PFSK-1 (cell line): ENCODE measurements around the gene SLC44A5.

Experiments
- FOXP2 ChIP-seq: optimal IDR thresholded peaks from 2 replicates; pipeline ENCODE3; 2011; ENCODE audit warnings: borderline replicate concordance, control low read depth, inconsistent platforms; ENCODE audit not compliant: insufficient read depth; ENCODE audit errors: extremely low read length, extremely low read depth
- POLR2AphosphoS5 ChIP-seq: IDR thresholded peaks from 2 replicates; pipeline ENCODE4 v1.6.1; 2012; ENCODE audit warnings: low read depth, mild to moderate bottlenecking, control low read depth, low read length, moderate library complexity
- REST ChIP-seq, 2 experiments: IDR thresholded peaks; 2 replicates each; pipeline versions ENCODE4 v1.6.1 to v1.8.0; 2011 to 2012; ENCODE audit warnings: low read depth in 2 of 2, low read length in 2 of 2, control low read depth in 1 of 2, inconsistent platforms in 1 of 2, mild to moderate bottlenecking in 1 of 2, moderate library complexity in 1 of 2; ENCODE audit not compliant: insufficient read depth in 1 of 2
- SIN3A ChIP-seq: IDR thresholded peaks from 2 replicates; pipeline ENCODE4 v1.6.1; 2012; ENCODE audit warnings: mild to moderate bottlenecking, low read length, moderate library complexity, borderline replicate concordance; ENCODE audit not compliant: insufficient read depth
- TAF1 ChIP-seq: IDR thresholded peaks from 2 replicates; pipeline ENCODE4 v1.6.1; 2012; ENCODE audit warnings: low read length, control low read depth, borderline replicate concordance; ENCODE audit not compliant: insufficient read depth

The SLC44A5 gene

GRCh38 chr1:75438355-75438754 is 172.6 kb downstream of the SLC44A5 start:
- TF ChIP-seq REST (IDR thresholded peaks at IDR 0.05; ENCODE audit: insufficient read depth in 1 of 2, low read depth in 2 of 2, low read length in 2 of 2): no peak

DNA sequence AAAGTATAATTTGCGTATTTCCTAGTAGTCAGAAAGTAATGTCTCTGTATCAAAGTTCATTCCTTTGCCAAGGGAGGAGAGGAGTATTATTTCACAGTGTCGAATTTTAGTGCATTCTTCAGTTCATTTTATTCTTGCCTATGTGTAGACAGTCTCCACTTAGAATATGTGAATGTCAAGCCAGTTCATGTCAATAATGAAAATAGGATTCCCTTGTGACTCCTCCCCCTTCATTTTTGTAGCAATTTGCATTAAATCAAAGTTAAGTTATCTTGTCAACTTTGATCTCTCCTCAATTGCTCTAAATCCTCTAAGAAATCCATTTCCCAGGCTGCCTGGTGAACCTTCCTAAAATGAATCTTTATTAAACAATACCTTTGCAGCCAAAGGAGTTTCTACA is 179.1 kb downstream of the SLC44A5 start:
- no peak for TF ChIP-seq POLR2AphosphoS5
- TF ChIP-seq TAF1: no peak
- TF ChIP-seq FOXP2: no peak
- no peak for TF ChIP-seq REST (IDR thresholded peaks at IDR 0.05; ENCODE audit: insufficient read depth in 1 of 2, low read depth in 2 of 2, low read length in 2 of 2)
- no peak for TF ChIP-seq SIN3A

DNA sequence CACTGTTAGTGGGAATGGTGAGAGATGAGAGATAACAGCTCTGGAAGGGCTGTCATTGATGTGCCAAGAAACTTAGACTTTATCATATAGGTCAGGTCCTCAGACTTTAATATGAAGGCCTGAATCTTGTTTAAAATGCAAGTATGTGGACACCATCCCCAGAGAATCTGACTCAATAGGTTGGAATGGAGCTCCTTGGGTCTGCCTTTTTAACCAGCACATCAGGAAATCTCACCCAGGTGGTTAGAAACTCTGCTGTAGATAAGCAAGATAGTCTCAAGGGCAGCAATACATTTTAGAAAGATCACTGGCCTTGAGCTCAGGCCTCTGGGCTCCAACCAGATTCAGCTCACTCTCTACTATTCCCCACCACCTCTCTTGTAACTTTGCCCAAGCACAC is 180.4 kb downstream of the SLC44A5 start:
- TF ChIP-seq FOXP2: no peak
- no peak for TF ChIP-seq POLR2AphosphoS5
- no peak for TF ChIP-seq TAF1
- no peak for TF ChIP-seq REST (IDR thresholded peaks at IDR 0.05; ENCODE audit: insufficient read depth in 1 of 2, low read depth in 2 of 2, low read length in 2 of 2)

- no peak for TF ChIP-seq TAF1
- no peak for TF ChIP-seq REST (IDR thresholded peaks at IDR 0.05; ENCODE audit: insufficient read depth in 1 of 2, low read depth in 2 of 2, low read length in 2 of 2)
- no peak for TF ChIP-seq FOXP2
- TF ChIP-seq POLR2AphosphoS5: no peak
- no peak for TF ChIP-seq SIN3A
These were observed 184.2 kb downstream of the SLC44A5 start for GRCh38 chr1:75426688-75427087.

GRCh38 chr1:75425001-75425650 is 185.8 kb downstream of the SLC44A5 start:
- TF ChIP-seq REST (IDR thresholded peaks at IDR 0.05; ENCODE audit: insufficient read depth in 1 of 2, low read depth in 2 of 2, low read length in 2 of 2) (no peak), POLR2AphosphoS5 (no peak), FOXP2 (no peak), SIN3A (no peak), TAF1 (no peak)
